Spleen (tissue), 11 donors: ENCODE results near the gene C1QBP. TPM values are rescaled to one million over a fixed set of nuclear protein-coding genes. Genes with fewer than 3 reads are reported as not detected.

Experiments used
- DNase-seq: peaks from one replicate; pipeline ENCODE4 v3.0.0-alpha.2; 2020
- H3K27ac ChIP-seq, 8 donors: fragments of 200-600 bp; sonication (generic) in 7 of 8; 1 replicate in 4 of 8; 2 replicates in 4 of 8; pipeline versions ENCODE4 v1.5.0 to v1.8.0; 2016 to 2021; ENCODE audit warnings: inconsistent platforms in 4 of 8, mild to moderate bottlenecking in 4 of 8, moderate library complexity in 1 of 8
- H3K27me3 ChIP-seq, 7 donors: fragments of 200-600 bp; sonication (generic) in 6 of 7; replicated peaks in 1 of 7; 1 replicate in 4 of 7; 2 replicates in 3 of 7; pipeline versions ENCODE4 v1.5.0 to v1.8.0; 2016 to 2021; ENCODE audit warnings: inconsistent platforms in 3 of 7, mild to moderate bottlenecking in 1 of 7
- H3K36me3 ChIP-seq, 6 donors: fragments of 200-600 bp; sonication (generic) in 5 of 6; 1 replicate in 4 of 6; 2 replicates in 2 of 6; pipeline versions ENCODE4 v1.5.0 to v1.8.0; 2016 to 2021; ENCODE audit warnings: inconsistent platforms in 2 of 6
- H3K4me1 ChIP-seq, 6 donors: fragments of 200-600 bp; sonication (generic) in 5 of 6; 1 replicate in 3 of 6; 2 replicates in 3 of 6; pipeline versions ENCODE4 v1.5.0 to v1.8.0; 2016 to 2021; ENCODE audit warnings: inconsistent platforms in 3 of 6
- H3K4me3 ChIP-seq, 8 donors: fragments of 200-600 bp; sonication (generic) in 7 of 8; 1 replicate in 4 of 8; 2 replicates in 4 of 8; pipeline versions ENCODE4 v1.5.0 to v1.8.0; 2016 to 2021; ENCODE audit warnings: inconsistent platforms in 4 of 8, mild to moderate bottlenecking in 4 of 8, moderate library complexity in 2 of 8
- H3K9me3 ChIP-seq, 8 donors: fragments of 200-600 bp; sonication (generic) in 7 of 8; 1 replicate in 4 of 8; 2 replicates in 4 of 8; pipeline versions ENCODE4 v1.5.0 to v1.8.0; 2016 to 2021; ENCODE audit warnings: inconsistent platforms in 4 of 8
- CTCF ChIP-seq, 11 experiments: fragments of 200-600 bp in 7 of 11; fragments of 450-650 bp in 4 of 11; sonication (generic) in 4 of 11; IDR thresholded peaks in 8 of 11; conservative IDR thresholded peaks in 3 of 11; 1 replicate in 7 of 11; 2 replicates in 4 of 11; pipeline versions ENCODE4 v1.4.0 to v1.8.0; 2016 to 2021; ENCODE audit warnings: antibody characterized with exemption in 11 of 11, inconsistent platforms in 4 of 11, mild to moderate bottlenecking in 1 of 11
- POLR2A ChIP-seq, 3 donors: fragments of 450-650 bp; IDR thresholded peaks; one replicate each; pipeline ENCODE4 v1.5.1; 2017; ENCODE audit warnings: antibody characterized with exemption in 3 of 3, mild to moderate bottlenecking in 1 of 3
- POLR2AphosphoS5 ChIP-seq, 3 donors: sonication (generic); formaldehyde crosslinking; IDR thresholded peaks; one replicate each; pipeline ENCODE4 v1.5.1; 2017; ENCODE audit warnings: antibody characterized with exemption in 3 of 3
- WGBS, 5 donors: extraction: QIAGEN DNeasy Blood & Tissue Kit in 3 of 5; methylation state at CpG; one replicate each; pipeline versions ENCODE4 v1.1.5 to v1.1.7; 2013 to 2018; 5-methylcytosine and 5-hydroxymethylcytosine counted together
- intact Hi-C: fragments of 100-400 bp; cut with DNase I; formaldehyde crosslinking; loops from one replicate; pipeline ENCODE4 v1.15.0; 2023; ENCODE audit warnings: low total_unique reads
- polyA plus RNA-seq, 3 donors: library from polyadenylated mRNA; stranded (reverse); fragments of 200-250 nt; gene quantifications; one replicate each; pipeline ENCODE4 v1.2.1, GENCODE V29; 2013
- total RNA-seq, 7 donors: library from RNA; depleted of rRNA in 3 of 7; stranded (reverse); fragments of >200 nt in 3 of 7; fragmentation: NEBNext Ultra II Directional in 4 of 7; extraction: Animal tissue kit (Norgen Biotek cat#: 25700) in 4 of 7; gene quantifications; one replicate each; pipeline versions ENCODE4 v1.1.0 to v1.2.1, GENCODE V29; 2016 to 2021
- donor health status: healthy with polysubstance abuse.
- donor health status: DM: no; HTN: no; CAD: no; lungs with moderate emphysema.
- donor health status: DM: no; HTN: no; CAD: no.
- donor health status: Bipolar disorder and iron deficiency.
- donor health status: healthy.
- donor health status: DM: no; HTN: no; CAD: no.
- donor health status: DM: yes; HTN: yes; CAD: no.

The C1QBP gene
- total and polyA plus RNA-seq, 10 donors, result 63.9 to 188 (median 97.4) TPM

- 88 to 95% (median 92%) methylated on average over 4 of the region's 4 CpGs for WGBS, 5 donors
- intact Hi-C loops, result no loop called here
Observed at GRCh38 chr17:5405400-5405799, 33.6 kb downstream of the C1QBP start.

DNA sequence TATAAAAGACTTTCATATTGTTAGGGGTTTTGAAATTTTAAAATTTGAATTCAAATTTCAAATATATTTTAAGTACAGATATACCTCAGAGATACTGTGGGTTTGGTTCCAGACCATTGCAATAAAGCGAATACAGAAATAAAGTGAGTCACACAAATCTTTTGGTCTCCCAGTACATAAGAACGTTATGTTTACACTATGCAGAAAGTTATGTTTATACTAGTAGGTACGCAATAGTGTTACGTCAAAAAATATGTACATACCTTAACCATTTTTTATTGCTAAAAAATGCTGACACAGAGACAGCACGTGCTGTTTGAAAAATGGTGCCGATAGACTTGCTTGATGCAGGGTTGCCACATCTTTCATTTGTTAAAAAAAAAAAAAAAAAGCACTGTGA is 39.2 kb downstream of the C1QBP start:
- TF ChIP-seq CTCF (IDR thresholded peaks at IDR 0.05 in 8 of 11, conservative IDR thresholded peaks at IDR 0.05 in 3 of 11), result no peak
- TF ChIP-seq POLR2AphosphoS5 (IDR thresholded peaks at IDR 0.05), result no peak
- no peak for TF ChIP-seq POLR2A (IDR thresholded peaks at IDR 0.05)
- 85 to 98% (median 90%) methylated on average over 6 of the region's 6 CpGs for WGBS, 5 donors
- Histone ChIP-seq H3K27me3 (no peaks in the 10 kb centered on the region), H3K4me1 (no peaks in the 10 kb centered on the region), H3K9me3 (no peaks in the 10 kb centered on the region), H3K4me3 (no peak overlapping the region), H3K36me3 (peaks cover 4 to 100% (median 97%) of the 10 kb centered on the region in 6 donors), H3K27ac (no peak overlapping the region)
- intact Hi-C loops, result no loop called here
- DNase-seq, result no peak

More at GRCh38 chr17:5405400-5405799, 33.6 kb downstream of the C1QBP start:
- DNase-seq, result no peak
- TF ChIP-seq POLR2AphosphoS5 (IDR thresholded peaks at IDR 0.05) (no peak), POLR2A (IDR thresholded peaks at IDR 0.05) (no peak), CTCF (IDR thresholded peaks at IDR 0.05 in 8 of 11, conservative IDR thresholded peaks at IDR 0.05 in 3 of 11) (no peak)
- H3K9me3 ChIP-seq, result no peaks in the 10 kb centered on the region
- no peak overlapping the region for H3K27ac ChIP-seq
- H3K4me1 ChIP-seq, result peaks cover 0 to 9% (median 0%) of the 10 kb centered on the region in 6 donors
- H3K36me3 ChIP-seq, result peaks cover 12 to 100% (median 97%) of the 10 kb centered on the region in 6 donors
- H3K27me3 ChIP-seq, result no peaks in the 10 kb centered on the region
- H3K4me3 ChIP-seq, result no peak overlapping the region

GRCh38 chr17:5396612-5397011 is 42.3 kb downstream of the C1QBP start:
- Histone ChIP-seq H3K4me1 (no peaks in the 10 kb centered on the region), H3K9me3 (no peaks in the 10 kb centered on the region), H3K27me3 (no peaks in the 10 kb centered on the region), H3K4me3 (no peak overlapping the region), H3K27ac (no peak overlapping the region), H3K36me3 (peaks cover 3 to 100% (median 95%) of the 10 kb centered on the region in 6 donors)
- intact Hi-C loops, result no loop called here
- WGBS, 5 donors, result 80 to 84% (median 82%) methylated on average over 2 of the region's 2 CpGs
- no peak for DNase-seq
- no peak for TF ChIP-seq POLR2A (IDR thresholded peaks at IDR 0.05)

DNA sequence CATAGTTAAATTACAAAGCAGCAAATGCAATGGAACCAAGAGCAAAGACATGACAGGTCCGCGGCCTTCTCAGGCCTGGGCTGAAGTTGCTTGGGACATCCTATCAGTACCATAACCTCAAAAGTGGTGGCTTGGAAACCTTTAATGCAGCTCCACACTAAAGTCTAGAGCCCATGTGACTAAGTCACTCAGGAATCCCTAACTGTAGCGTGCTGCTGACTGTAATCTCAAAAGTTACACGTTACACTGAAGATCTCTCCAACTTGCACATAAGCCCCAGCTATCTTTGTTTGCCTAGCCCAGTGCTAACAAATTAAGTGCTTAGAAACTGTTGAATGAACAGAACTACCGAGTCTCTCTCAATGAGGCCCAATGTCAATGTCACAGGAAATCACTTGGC is 47.3 kb downstream of the C1QBP start:
- Histone ChIP-seq H3K27me3 (no peaks in the 10 kb centered on the region), H3K4me1 (peaks cover 0 to 4% (median 0%) of the 10 kb centered on the region in 6 donors), H3K9me3 (no peaks in the 10 kb centered on the region), H3K4me3 (no peak overlapping the region), H3K36me3 (peaks cover 3 to 100% (median 96%) of the 10 kb centered on the region in 6 donors), H3K27ac (no peak overlapping the region)
- WGBS, 5 donors, result 87 to 93% (median 89%) methylated on average over 5 of the region's 5 CpGs
- TF ChIP-seq CTCF (IDR thresholded peaks at IDR 0.05 in 8 of 11, conservative IDR thresholded peaks at IDR 0.05 in 3 of 11) (no peak), POLR2AphosphoS5 (IDR thresholded peaks at IDR 0.05) (no peak), POLR2A (IDR thresholded peaks at IDR 0.05) (no peak)
- no peak for DNase-seq
- intact Hi-C loops, result no loop called here

Other genes with a start within 250 kb of the C1QBP start
- gene ZNF594, start 247.3 kb downstream of the C1QBP start, total RNA-seq, result 10 to 100 TPM; 11.3 to 28.4 (median 15.6) TPM
- 1 to 10 TPM; 2.4 to 3.1 (median 2.5) TPM for gene ZNF594, start 247.3 kb downstream of the C1QBP start, polyA plus RNA-seq
- 100 to 1,000 TPM in 1 of 7 donors, 10 to 100 TPM in 6; 68.0 to 102 (median 84.5) TPM for gene SCIMP, start 204.3 kb downstream of the C1QBP start, total RNA-seq
- gene SCIMP, start 204.3 kb downstream of the C1QBP start, polyA plus RNA-seq, result 10 to 100 TPM; 18.9 to 55.0 (median 28.9) TPM
- 10 to 100 TPM; 47.4 to 58.0 (median 52.7) TPM for gene RABEP1, start 156.9 kb downstream of the C1QBP start, total RNA-seq
- gene RABEP1, start 156.9 kb downstream of the C1QBP start, polyA plus RNA-seq, result 10 to 100 TPM; 17.1 to 22.9 (median 20.5) TPM
- gene NUP88, start 19.5 kb downstream of the C1QBP start, total RNA-seq, result 100 to 1,000 TPM in 2 of 7 donors, 10 to 100 TPM in 5; 67.8 to 107 (median 78.5) TPM
- 100 to 1,000 TPM in 2 of 3 donors, 10 to 100 TPM in 1; 89.3 to 131 (median 130) TPM for gene NUP88, start 19.5 kb downstream of the C1QBP start, polyA plus RNA-seq
- gene RPAIN, start 19.0 kb downstream of the C1QBP start, total RNA-seq, result 10 to 100 TPM; 30.3 to 52.3 (median 40.5) TPM
- 10 to 100 TPM; 34.1 to 37.3 (median 34.5) TPM for gene RPAIN, start 19.0 kb downstream of the C1QBP start, polyA plus RNA-seq
- gene DHX33, start 29.8 kb upstream of the C1QBP start, total RNA-seq, result 10 to 100 TPM in 6 of 7 donors, 1 to 10 TPM in 1; 9.8 to 13.7 (median 12.1) TPM
- gene DHX33, start 29.8 kb upstream of the C1QBP start, polyA plus RNA-seq, result 1 to 10 TPM; 4.1 to 5.8 (median 5.5) TPM
- gene DERL2, start 47.0 kb upstream of the C1QBP start, total RNA-seq, result 10 to 100 TPM; 37.1 to 55.9 (median 49.3) TPM
- 10 to 100 TPM; 54.5 to 67.7 (median 62.3) TPM for gene DERL2, start 47.0 kb upstream of the C1QBP start, polyA plus RNA-seq
- 10 to 100 TPM; 19.0 to 46.3 (median 21.8) TPM for gene MIS12, start 47.4 kb upstream of the C1QBP start, total RNA-seq
- 10 to 100 TPM; 15.5 to 19.3 (median 16.3) TPM for gene MIS12, start 47.4 kb upstream of the C1QBP start, polyA plus RNA-seq
- gene NLRP1, start 145.4 kb upstream of the C1QBP start, total RNA-seq, result 100 to 1,000 TPM in 2 of 7 donors, 10 to 100 TPM in 5; 71.1 to 145 (median 79.0) TPM
- 10 to 100 TPM; 34.7 to 68.1 (median 62.0) TPM for gene NLRP1, start 145.4 kb upstream of the C1QBP start, polyA plus RNA-seq